Glomerular visceral epithelial cell (primary cell): ENCODE results near the gene APPBP2.
"Not testable (repeated sequence)": the region's sequence is repeated elsewhere in the genome, so short reads cannot be mapped to it uniquely, and the experiment has no call there.

Experiments used
- DNase-seq: peaks from one replicate; pipeline ENCODE4 v3.0.0-alpha.2; 2016; ENCODE audit errors: extremely low spot score

Gene APPBP2

GRCh38 chr17:60435244-60436167 is 90.5 kb downstream of the APPBP2 start:
- peak; percentile 83 for DNase-seq

DNA sequence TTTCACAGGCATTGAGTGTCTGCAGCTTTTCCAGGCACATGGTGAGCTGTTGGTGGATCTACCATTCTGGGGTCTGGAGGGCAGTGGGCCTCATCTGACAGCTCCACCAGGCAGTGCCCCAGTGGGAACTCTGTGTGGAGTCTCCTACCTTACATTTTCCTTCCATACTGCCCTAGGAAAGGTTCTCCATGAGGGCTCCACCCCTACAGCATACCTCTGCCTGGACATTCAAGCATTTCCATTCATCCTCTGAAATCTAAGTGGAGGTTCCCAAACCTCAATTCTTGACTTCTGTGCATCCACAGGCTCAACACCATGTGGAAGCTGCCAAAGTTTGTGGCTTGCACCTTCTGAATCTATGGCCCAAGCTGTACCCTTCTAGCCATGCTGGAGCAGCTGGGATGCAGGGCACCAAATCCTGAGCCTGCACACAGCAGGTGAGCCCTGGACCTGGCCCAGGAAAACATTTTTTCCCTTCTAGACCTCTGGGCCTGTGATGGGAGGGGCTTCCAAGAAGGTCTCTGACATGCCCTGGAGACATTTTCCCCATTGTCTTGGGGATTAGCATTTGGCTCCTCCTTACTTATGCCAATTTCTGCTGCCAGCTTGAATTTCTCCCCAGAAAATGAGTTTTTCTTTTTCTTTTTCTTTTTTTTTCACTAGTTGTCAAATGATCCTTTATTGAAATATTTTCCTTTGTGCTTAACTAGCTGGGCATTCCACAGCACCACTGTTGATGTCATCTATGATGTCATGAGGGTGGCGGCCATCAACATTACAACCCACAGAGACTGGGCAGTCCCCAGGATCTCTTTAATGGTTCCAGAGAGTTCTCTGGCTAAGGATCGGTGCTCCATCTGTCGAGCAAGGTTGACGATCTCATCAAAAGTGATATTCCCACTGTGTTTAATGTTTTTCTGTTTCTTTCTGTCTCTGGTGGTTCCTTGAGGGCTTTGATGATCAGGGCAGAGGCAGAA is 92.7 kb downstream of the APPBP2 start:
- not testable (repeated sequence) for DNase-seq

DNA sequence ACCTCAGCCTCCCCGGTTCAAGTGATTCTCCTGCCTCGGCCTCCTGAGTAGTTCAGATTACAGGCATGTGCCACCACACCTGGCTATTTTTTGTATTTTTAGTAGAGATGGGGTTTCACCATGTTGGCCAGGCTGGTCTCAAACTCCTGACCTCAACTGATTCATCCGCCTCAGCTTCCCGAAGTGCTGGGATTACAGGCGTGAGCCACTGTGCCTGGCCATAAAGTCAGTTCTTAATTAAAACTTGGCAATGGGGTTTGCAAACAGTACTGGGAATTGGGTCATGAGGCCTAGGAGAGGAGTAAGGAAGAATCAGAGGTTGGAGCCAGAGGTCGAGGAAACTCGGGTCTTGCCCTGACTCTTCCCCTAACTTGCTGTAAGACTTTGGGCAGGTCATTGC is 95.5 kb downstream of the APPBP2 start:
- DNase-seq = not testable (repeated sequence)

- DNase-seq = not testable (repeated sequence)
Measured at GRCh38 chr17:60428491-60428890, 97.6 kb downstream of the APPBP2 start.

- no peak for DNase-seq
Measured at GRCh38 chr17:60426596-60426995, 99.4 kb downstream of the APPBP2 start.

- no peak for DNase-seq
Measured at GRCh38 chr17:60425626-60426025, 100.4 kb downstream of the APPBP2 start.

DNA sequence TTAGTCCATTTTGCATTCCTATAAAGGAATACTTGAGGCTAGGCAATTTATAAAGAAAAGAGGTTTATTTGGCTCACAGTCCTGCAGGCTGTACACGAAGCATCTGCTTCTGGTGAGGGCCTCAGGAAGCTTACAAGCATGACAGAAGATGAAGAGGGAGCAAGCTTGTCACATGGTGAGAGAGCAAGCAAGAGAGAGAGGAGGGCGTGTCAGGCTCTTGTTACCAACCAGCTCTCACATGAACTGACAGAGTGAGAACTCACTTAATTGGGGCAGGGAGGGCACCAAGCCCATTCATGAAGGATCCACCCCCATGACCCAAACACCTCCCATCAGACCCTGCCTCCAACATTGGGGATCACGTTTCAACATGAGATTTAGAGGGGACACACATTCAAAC is 102.2 kb downstream of the APPBP2 start:
- DNase-seq = no peak

GRCh38 chr17:60422162-60422665 is 103.8 kb downstream of the APPBP2 start, which contains the start of gene CHCT1:
Gene CHCT1, plus strand, starts transcription at chr17:60422489. Its CDS starts 104 bp downstream, at chr17:60422593.
- DNase-seq = no peak

- peak; percentile 45 for DNase-seq
Measured at GRCh38 chr17:60421273-60422161, 104.5 kb downstream of the APPBP2 start.

DNA sequence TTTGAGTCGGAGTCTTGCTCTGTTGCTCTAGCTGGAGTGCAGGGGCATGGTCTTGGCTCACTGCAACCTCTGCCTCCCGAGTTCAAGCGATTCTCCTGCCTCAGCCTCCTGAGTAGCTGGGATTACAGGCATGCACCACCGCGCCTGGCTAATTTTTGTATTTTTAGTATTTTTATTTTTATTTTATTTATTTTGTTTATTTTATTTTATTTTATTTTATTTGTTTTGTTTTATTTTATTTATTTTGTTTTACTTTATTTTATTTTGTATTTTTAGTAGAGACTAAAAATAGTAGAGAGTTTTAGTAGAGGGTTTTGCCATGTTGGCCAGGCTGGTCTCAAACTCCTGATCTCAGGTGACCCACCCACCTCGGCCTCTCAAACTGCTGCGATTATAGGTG is 106.2 kb downstream of the APPBP2 start:
- DNase-seq = not testable (repeated sequence)

GRCh38 chr17:60419003-60419402 is 107.0 kb downstream of the APPBP2 start:
- DNase-seq = not testable (repeated sequence)

DNA sequence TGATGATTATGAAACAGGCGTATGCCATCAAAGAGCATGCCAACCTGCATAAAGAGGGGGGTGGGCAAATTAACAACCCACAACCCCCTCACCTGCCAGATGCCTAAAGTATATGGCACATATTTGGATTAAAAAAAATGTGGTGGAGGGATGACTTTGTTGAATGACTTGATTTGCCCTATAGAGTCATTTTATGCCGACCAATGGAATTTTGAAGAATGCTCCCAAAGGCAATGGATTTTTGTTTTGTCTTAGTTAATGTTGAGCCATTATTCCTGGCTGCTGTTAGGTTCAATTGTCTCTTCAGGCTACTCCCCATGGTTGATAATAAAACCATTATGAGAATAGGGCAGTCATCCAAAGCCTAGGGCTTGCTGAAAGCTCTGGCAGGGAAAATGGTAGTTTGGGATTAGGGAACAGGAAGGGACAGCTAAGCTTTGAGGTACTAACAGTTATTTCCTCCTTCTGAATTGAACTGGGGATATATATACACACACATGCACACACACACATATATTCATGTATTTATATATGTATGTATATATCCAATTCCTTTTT is 109.6 kb downstream of the APPBP2 start:
- no peak for DNase-seq

DNA sequence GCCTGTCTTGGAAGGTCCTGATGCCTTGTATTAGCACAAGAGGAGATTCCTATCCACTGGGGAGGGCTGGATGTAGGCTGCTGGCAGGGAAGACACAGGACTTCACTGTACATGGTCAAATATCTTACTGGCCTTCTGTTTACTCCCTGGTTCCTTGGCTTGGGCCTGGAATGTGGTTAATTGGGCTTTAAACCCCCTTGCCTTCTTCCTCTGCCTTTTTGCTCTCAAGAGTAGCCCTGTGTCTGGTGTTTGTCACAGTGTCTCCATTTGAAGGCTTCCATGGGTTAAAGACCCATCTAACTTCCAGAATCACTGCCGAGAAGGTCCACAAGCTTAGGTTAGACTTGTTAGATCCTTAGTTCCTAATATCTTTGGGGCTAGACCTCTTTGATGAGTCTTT is 110.9 kb downstream of the APPBP2 start:
- no peak for DNase-seq

GRCh38 chr17:60412701-60413100 is 113.3 kb downstream of the APPBP2 start:
- DNase-seq = no peak

DNA sequence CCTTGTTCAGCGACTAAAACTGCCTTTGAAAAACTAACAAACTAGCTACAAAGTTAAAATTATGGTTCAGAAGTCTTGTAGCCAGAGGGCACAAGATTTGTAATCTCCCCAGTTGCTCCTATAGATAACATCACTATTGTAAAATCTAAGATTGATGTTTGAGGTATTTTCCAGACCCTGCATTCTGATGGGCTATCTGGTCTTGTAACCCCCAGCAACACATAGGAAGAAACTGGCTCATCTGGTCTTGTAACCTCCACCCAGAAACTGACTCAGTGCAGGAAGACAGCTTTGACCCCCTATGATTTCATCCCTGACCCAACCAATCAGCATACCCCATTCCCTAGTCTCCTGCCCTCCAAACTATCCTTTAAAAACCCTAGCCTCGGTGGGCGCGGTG is 116.0 kb downstream of the APPBP2 start:
- no peak for DNase-seq

DNA sequence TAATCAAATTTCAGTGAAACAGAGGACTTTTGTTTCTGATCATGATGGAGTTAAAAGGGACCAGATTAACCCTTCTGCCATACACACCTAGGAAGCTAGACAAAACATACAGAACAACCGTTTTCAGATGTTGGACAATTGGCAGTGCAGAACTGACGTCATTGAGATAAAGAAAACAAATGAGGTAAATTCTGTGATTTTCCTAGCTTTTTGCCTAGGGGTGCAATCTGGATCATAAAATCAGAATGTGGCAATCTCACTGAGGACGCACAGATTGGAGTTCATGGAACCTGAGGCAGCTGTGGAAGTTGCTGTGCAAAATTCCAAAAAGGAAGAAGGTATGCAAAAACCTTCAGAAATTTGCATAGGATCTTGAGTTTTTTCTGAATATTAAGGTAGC is 119.2 kb downstream of the APPBP2 start:
- DNase-seq = no peak

DNA sequence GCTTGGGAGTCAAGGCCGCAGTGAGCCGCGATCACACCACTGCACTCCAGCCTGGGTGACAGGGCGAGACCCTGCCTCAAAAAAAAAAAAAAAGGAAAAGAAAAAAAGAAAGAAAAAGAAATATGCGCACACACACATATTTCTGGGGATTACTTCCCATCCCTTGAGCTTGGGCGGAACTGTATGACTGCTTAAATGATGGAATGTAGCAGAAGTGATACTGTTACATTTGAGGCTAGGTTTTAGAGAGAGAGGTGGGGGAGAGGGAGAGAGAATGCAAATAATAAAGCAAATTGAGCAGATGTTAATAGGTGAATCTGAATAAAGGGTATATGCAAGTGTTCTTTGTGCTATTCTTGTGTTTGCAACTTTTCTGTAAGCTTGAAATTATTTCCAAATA is 122.1 kb downstream of the APPBP2 start:
- no peak for DNase-seq

DNA sequence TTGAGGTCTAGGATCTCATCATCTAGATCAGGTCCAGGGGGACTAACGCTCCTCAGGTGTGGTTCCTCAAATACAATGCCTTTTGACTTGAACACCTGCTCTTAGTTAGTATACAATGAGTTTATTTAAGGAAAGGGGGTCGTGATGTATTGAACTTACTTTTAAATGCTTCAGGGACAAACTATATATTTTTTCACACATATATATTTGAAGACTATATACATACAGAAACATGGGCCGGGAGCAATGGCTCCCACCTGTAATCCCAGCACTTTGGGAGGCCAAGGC is 122.6 kb downstream of the APPBP2 start:
- no peak for DNase-seq

GRCh38 chr17:60401819-60402218 is 124.2 kb downstream of the APPBP2 start:
- no peak for DNase-seq

- no peak for DNase-seq
Measured at GRCh38 chr17:60398227-60398959, 127.6 kb downstream of the APPBP2 start.
